Islet precursor cell (in vitro differentiated cells): Measurements from ENCODE around the gene FABP6.

ENCODE experiments used
- DNase-seq: peaks from one replicate; pipeline ENCODE4 v3.0.0-alpha.2; 2018

FABP6 gene

GRCh38 chr5:160263326-160263855 is 34.1 kb downstream of the FABP6 start:
- DNase-seq: no peak

GRCh38 chr5:160266044-160266443 is 36.7 kb downstream of the FABP6 start:
- no peak for DNase-seq

- peak; percentile 71 for DNase-seq
Observed at GRCh38 chr5:160266752-160267345, 37.5 kb downstream of the FABP6 start.

GRCh38 chr5:160268121-160268520 is 38.8 kb downstream of the FABP6 start:
- no peak for DNase-seq

- DNase-seq: peak; percentile 72
Observed at GRCh38 chr5:160269017-160269416, 39.7 kb downstream of the FABP6 start.

GRCh38 chr5:160270704-160271103 is 41.4 kb downstream of the FABP6 start:
- peak; percentile 69 for DNase-seq

- peak; percentile 80 for DNase-seq
Observed at GRCh38 chr5:160271396-160271795, 42.1 kb downstream of the FABP6 start.

- DNase-seq: no peak
Observed at GRCh38 chr5:160271836-160272235, 42.5 kb downstream of the FABP6 start.

- peak; percentile 86 for DNase-seq
Observed at GRCh38 chr5:160272264-160272663, 43.0 kb downstream of the FABP6 start.

- no peak for DNase-seq
Observed at GRCh38 chr5:160272889-160273288, 43.6 kb downstream of the FABP6 start.

GRCh38 chr5:160274483-160274931 is 45.2 kb downstream of the FABP6 start:
- peak; percentile 72 for DNase-seq

- DNase-seq: no peak
Observed at GRCh38 chr5:160278343-160278742, 49.0 kb downstream of the FABP6 start.

- DNase-seq: no peak
Observed at GRCh38 chr5:160280384-160281095, 51.2 kb downstream of the FABP6 start.

- DNase-seq: no peak
Observed at GRCh38 chr5:160281275-160281674, 52.0 kb downstream of the FABP6 start.

GRCh38 chr5:160284291-160284873 is 55.1 kb downstream of the FABP6 start:
- no peak for DNase-seq

GRCh38 chr5:160285316-160285715 is 56.0 kb downstream of the FABP6 start:
- no peak for DNase-seq

GRCh38 chr5:160286947-160287346 is 57.6 kb downstream of the FABP6 start:
- DNase-seq: no peak

GRCh38 chr5:160287378-160288051 is 58.2 kb downstream of the FABP6 start:
- DNase-seq: peak; percentile 98
